Neural cell (in vitro differentiated cells): ENCODE results near the gene FAM229B. TPM values are rescaled to one million over a fixed set of nuclear protein-coding genes. Genes with fewer than 3 reads are reported as not detected.

ENCODE experiments used
- H2AFZ ChIP-seq: fragments of 200-600, 300-800 bp; sonication (generic), shearing (Covaris generic); 2 replicates; pipeline ENCODE4 v1.6.0; 2014; ENCODE audit warnings: low read depth, mild to moderate bottlenecking, antibody characterized with exemption, low read length, moderate library complexity
- H3F3A ChIP-seq: fragments of 200-600 bp; shearing (Covaris generic); 2 replicates; pipeline ENCODE4 v1.6.1; 2016; ENCODE audit warnings: mild to moderate bottlenecking, moderate library complexity, mixed read lengths, antibody characterized with exemption, low read length; ENCODE audit not compliant: insufficient read depth, poor library complexity, severe bottlenecking
- H3K27ac ChIP-seq: fragments of 200-600, 300-800 bp; sonication (generic), shearing (Covaris generic); 2 replicates; pipeline ENCODE4 v1.5.1; 2014; ENCODE audit warnings: mild to moderate bottlenecking, low read length, moderate library complexity
- H3K27me3 ChIP-seq: fragments of 300-800, 200-600 bp; sonication (generic), shearing (Covaris generic); 2 replicates; pipeline ENCODE4 v1.6.0; 2014; ENCODE audit warnings: mild to moderate bottlenecking, low read depth, low read length, moderate library complexity; ENCODE audit not compliant: insufficient read depth
- H3K36me3 ChIP-seq: fragments of 300-800, 200-600 bp; sonication (generic), shearing (Covaris generic); 2 replicates; pipeline ENCODE4 v1.5.1; 2014; ENCODE audit warnings: mild to moderate bottlenecking, antibody characterized with exemption, low read length, moderate library complexity; ENCODE audit not compliant: insufficient read depth
- H3K4me2 ChIP-seq: fragments of 300-800, 200-600 bp; sonication (generic), shearing (Covaris generic); 2 replicates; pipeline ENCODE4 v1.6.0; 2014; ENCODE audit warnings: mild to moderate bottlenecking, low read length
- H3K4me3 ChIP-seq: fragments of 300-800, 200-600 bp; sonication (generic), shearing (Covaris generic); 2 replicates; pipeline ENCODE4 v1.5.1; 2014; ENCODE audit warnings: mild to moderate bottlenecking, low read length, moderate library complexity
- H3K79me2 ChIP-seq: fragments of 200-600 bp; shearing (Covaris generic); replicated peaks from 2 replicates; pipeline ENCODE4 v1.6.0; 2014; ENCODE audit warnings: mild to moderate bottlenecking, low read length, moderate library complexity; ENCODE audit not compliant: insufficient read depth
- H3K9ac ChIP-seq: fragments of 300-800, 200-600 bp; sonication (generic), shearing (Covaris generic); 2 replicates; pipeline ENCODE4 v1.6.1; 2016; ENCODE audit warnings: mild to moderate bottlenecking, low read length, mixed read lengths
- H3K9me2 ChIP-seq: fragments of 200-600 bp; shearing (Covaris generic); 2 replicates; pipeline ENCODE4 v1.6.1; 2016; ENCODE audit warnings: mild to moderate bottlenecking, low read length, mixed read lengths; ENCODE audit not compliant: insufficient read depth
- H3K9me3 ChIP-seq: fragments of 200-600, 300-800 bp; sonication (generic), shearing (Covaris generic); 2 replicates; pipeline ENCODE4 v1.6.1; 2016; ENCODE audit warnings: mild to moderate bottlenecking, mixed run types, low read length, moderate library complexity, mixed read lengths
- H4K20me1 ChIP-seq: fragments of 200-600 bp; shearing (Covaris generic); 2 replicates; pipeline ENCODE4 v1.6.1; 2016; ENCODE audit warnings: mild to moderate bottlenecking, mixed run types; ENCODE audit not compliant: insufficient read depth
- CTCF ChIP-seq: fragments of 450-650 bp; IDR thresholded peaks from 2 replicates; pipeline ENCODE4 v1.5.1; 2014; ENCODE audit warnings: antibody characterized with exemption, mild to moderate bottlenecking, moderate library complexity; ENCODE audit not compliant: poor library complexity, severe bottlenecking
- EP300 ChIP-seq: fragments of 450-650 bp; conservative IDR thresholded peaks from 2 replicates; pipeline ENCODE4 v1.6.1; 2014; ENCODE audit warnings: antibody characterized with exemption, mild to moderate bottlenecking, moderate library complexity; ENCODE audit not compliant: poor library complexity, severe bottlenecking
- EZH2 ChIP-seq: fragments of 200-600, 300-800 bp; shearing (Covaris generic), sonication (generic); IDR thresholded peaks from 2 replicates; pipeline ENCODE4 v1.6.1; 2014; ENCODE audit warnings: antibody characterized with exemption, low read length, borderline replicate concordance, mild to moderate bottlenecking; ENCODE audit not compliant: insufficient read depth, poor library complexity, severe bottlenecking
- MXI1 ChIP-seq: fragments of 450-650 bp; conservative IDR thresholded peaks from 2 replicates; pipeline ENCODE4 v1.6.1; 2014; ENCODE audit warnings: antibody characterized with exemption, mild to moderate bottlenecking; ENCODE audit not compliant: poor library complexity, severe bottlenecking
- POLR2AphosphoS5 ChIP-seq: IDR thresholded peaks from 2 replicates; pipeline ENCODE4 v1.6.1; 2012
- RAD21 ChIP-seq: fragments of 450-650 bp; conservative IDR thresholded peaks from 2 replicates; pipeline ENCODE4 v1.6.1; 2014; ENCODE audit warnings: antibody characterized with exemption, mild to moderate bottlenecking, moderate library complexity
- REST ChIP-seq: IDR thresholded peaks from 2 replicates; pipeline ENCODE4 v1.6.1; 2012; ENCODE audit warnings: borderline replicate concordance
- SMC3 ChIP-seq: fragments of 450-650 bp; conservative IDR thresholded peaks from 2 replicates; pipeline ENCODE4 v1.6.1; 2014; ENCODE audit warnings: antibody characterized with exemption, mild to moderate bottlenecking, moderate library complexity; ENCODE audit not compliant: poor library complexity
- TAF1 ChIP-seq: IDR thresholded peaks from 2 replicates; pipeline ENCODE4 v1.6.1; 2012; ENCODE audit warnings: low read depth
- polyA plus RNA-seq: library from polyadenylated mRNA; depleted of rRNA; stranded (reverse); fragments of >200 nt; gene quantifications from 2 replicates; pipeline ENCODE4 v1.2.3, GENCODE V29; 2014

The FAM229B gene
- polyA plus RNA-seq, 1 donor from 2014 or later = 142 TPM

GRCh38 chr6:112144145-112144926, 56.9 kb downstream of the FAM229B start:
- H3K27me3 ChIP-seq = no peaks in the 10 kb centered on the region
- no peak overlapping the region for H3K4me3 ChIP-seq
- no peak overlapping the region for H3K27ac ChIP-seq
- H3F3A ChIP-seq = no peaks in the 10 kb centered on the region
- no peak overlapping the region for H3K9ac ChIP-seq
- no peaks in the 10 kb centered on the region for H3K79me2 ChIP-seq
- H3K4me2 ChIP-seq = no peak overlapping the region
- H2AFZ ChIP-seq = no peak overlapping the region
- H3K9me3 ChIP-seq = no peaks in the 10 kb centered on the region
- no peaks in the 10 kb centered on the region for H3K36me3 ChIP-seq
- TF ChIP-seq EP300 = no peak
- TF ChIP-seq POLR2AphosphoS5 = no peak
- TF ChIP-seq CTCF = no peak
- no peak for TF ChIP-seq REST
- TF ChIP-seq RAD21 = no peak
- no peak for TF ChIP-seq SMC3
- no peak for TF ChIP-seq EZH2
- TF ChIP-seq TAF1 = no peak
- no peak for TF ChIP-seq MXI1
- H4K20me1 ChIP-seq = no peaks in the 10 kb centered on the region
- no peaks in the 10 kb centered on the region for H3K9me2 ChIP-seq

- no peak overlapping the region for H3K9ac ChIP-seq
- no peaks in the 10 kb centered on the region for H3K27me3 ChIP-seq
- H3K4me3 ChIP-seq = no peak overlapping the region
- H3K27ac ChIP-seq = no peak overlapping the region
- H2AFZ ChIP-seq = no peak overlapping the region
- H3F3A ChIP-seq = no peaks in the 10 kb centered on the region
- no peak overlapping the region for H3K4me2 ChIP-seq
- no peaks in the 10 kb centered on the region for H3K36me3 ChIP-seq
- H3K9me3 ChIP-seq = no peaks in the 10 kb centered on the region
- H3K9me2 ChIP-seq = no peaks in the 10 kb centered on the region
- no peak for TF ChIP-seq POLR2AphosphoS5
- no peak for TF ChIP-seq MXI1
- TF ChIP-seq RAD21 = no peak
- TF ChIP-seq CTCF = no peak
- no peak for TF ChIP-seq SMC3
- no peak for TF ChIP-seq REST
- TF ChIP-seq EZH2 = no peak
- TF ChIP-seq EP300 = no peak
- no peak for TF ChIP-seq TAF1
- H4K20me1 ChIP-seq = no peaks in the 10 kb centered on the region
- H3K79me2 ChIP-seq = no peaks in the 10 kb centered on the region
Measured at GRCh38 chr6:112145080-112145573, 57.7 kb downstream of the FAM229B start.
